Caco-2 (cell line): ENCODE results near the gene CAMK4. TPM values are rescaled to one million over a fixed set of nuclear protein-coding genes. Genes with fewer than 3 reads are reported as not detected.

Experiments
- BruUV-seq: library from RNA; stranded (reverse); fragments of 400-500 nt; replicated peaks from 2 replicates; lab custom pipeline; 2021; lab: Mats Ljungman, UMichigan
- CTCF ChIA-PET: fragments of 300-600 bp; sonication (Branson Sonifier 250); formaldehyde crosslinking; loops from one replicate; lab custom pipeline; 2022; ENCODE audit warnings: antibody characterized with exemption; lab: Charles Lee
- POLR2A ChIA-PET: fragments of 300-600 bp; sonication (Branson Sonifier 250); formaldehyde crosslinking; loops from one replicate; lab custom pipeline; 2022; ENCODE audit warnings: antibody characterized with exemption; lab: Charles Lee
- DNase-seq, 2 experiments: peaks; one replicate each; pipeline versions ENCODE4 v3.0.0 to v3.0.0-alpha.2; 2020 to 2022
- H3K27me3 ChIP-seq: replicated peaks from 2 replicates; pipeline ENCODE4 v1.6.0; 2011; ENCODE audit warnings: low read length; ENCODE audit not compliant: control insufficient read depth, insufficient read depth
- H3K36me3 ChIP-seq: 2 replicates; pipeline ENCODE4 v1.5.1; 2011; ENCODE audit warnings: low read length; ENCODE audit not compliant: control insufficient read depth, insufficient read depth
- H3K4me1 ChIP-seq: fragments of 250-450 bp; sonication (Bioruptor Pico); 2 replicates; pipeline ENCODE4 v1.5.1; 2020; ENCODE audit warnings: mild to moderate bottlenecking
- H3K4me3 ChIP-seq: 2 replicates; pipeline ENCODE4 v1.5.1; 2011; ENCODE audit warnings: low read depth, mild to moderate bottlenecking, control low read depth, low read length
- H3K9me3 ChIP-seq: fragments of 250-450 bp; sonication (Bioruptor Pico); 2 replicates; pipeline ENCODE4 v1.5.1; 2020; ENCODE audit warnings: mild to moderate bottlenecking, moderate library complexity
- H3K27ac Mint-ChIP-seq: one replicate; pipeline ENCODE4 v1.8.0; 2022; ENCODE audit warnings: mixed read lengths; ENCODE audit not compliant: unreplicated experiment
- H3K27me3 Mint-ChIP-seq: one replicate; pipeline ENCODE4 v1.8.0; 2022; ENCODE audit warnings: mixed read lengths; ENCODE audit not compliant: insufficient read depth, unreplicated experiment
- H3K36me3 Mint-ChIP-seq: one replicate; pipeline ENCODE4 v1.8.0; 2022; ENCODE audit warnings: mild to moderate bottlenecking, mixed read lengths; ENCODE audit not compliant: insufficient read depth, unreplicated experiment
- H3K4me1 Mint-ChIP-seq: one replicate; pipeline ENCODE4 v1.8.0; 2022; ENCODE audit warnings: low read depth, mixed read lengths; ENCODE audit not compliant: unreplicated experiment
- H3K4me3 Mint-ChIP-seq: one replicate; pipeline ENCODE4 v1.8.0; 2022; ENCODE audit warnings: mild to moderate bottlenecking, moderate library complexity, mixed read lengths; ENCODE audit not compliant: unreplicated experiment
- H3K9me3 Mint-ChIP-seq: one replicate; pipeline ENCODE4 v1.8.0; 2022; ENCODE audit warnings: mixed read lengths; ENCODE audit not compliant: unreplicated experiment
- CTCF ChIP-seq, 2 experiments: fragments of 200-600 bp in 1 of 2; IDR thresholded peaks; 1 replicate in 1 of 2; 2 replicates in 1 of 2; pipeline versions ENCODE4 v1.5.1 to v1.8.0; 2011 to 2022; ENCODE audit warnings: antibody characterized with exemption in 1 of 2, control low read depth in 1 of 2, inconsistent platforms in 1 of 2, low read depth in 1 of 2, low read length in 1 of 2, mild to moderate bottlenecking in 1 of 2, moderate library complexity in 1 of 2; ENCODE audit not compliant: insufficient read depth in 1 of 2, severe bottlenecking in 1 of 2, unreplicated experiment in 1 of 2
- intact Hi-C: fragments of 100-400 bp; cut with micrococcal nuclease; formaldehyde crosslinking; loops from one replicate; pipeline ENCODE4 v1.10.0; 2022; ENCODE audit not compliant: unreplicated experiment
- total RNA-seq: library from RNA; stranded (reverse); gene quantifications from 2 replicates; pipeline ENCODE4 v1.2.3, GENCODE V29; 2022

CAMK4 gene
- total RNA-seq, 1 experiment from 2014 or later = not detected

GRCh38 chr5:111280282-111280951 is 56.2 kb downstream of the CAMK4 start:
- intact Hi-C loops = no loop called here
- no TSS peak for BruUV-seq
- H3K9me3 ChIP-seq = no peaks in the 10 kb centered on the region
- H3K4me3 Mint-ChIP-seq = no peak overlapping the region
- no peaks in the 10 kb centered on the region for H3K27me3 ChIP-seq
- H3K36me3 Mint-ChIP-seq = no peaks in the 10 kb centered on the region
- H3K27me3 Mint-ChIP-seq = peaks cover 3% of the 10 kb centered on the region
- DNase-seq = no peak
- no peak overlapping the region for H3K27ac Mint-ChIP-seq
- TF ChIP-seq CTCF (IDR thresholded peaks at IDR 0.05; ENCODE audit: insufficient read depth in 1 of 2, low read depth in 1 of 2, low read length in 1 of 2, severe bottlenecking in 1 of 2, unreplicated experiment in 1 of 2) = no peak
- no peaks in the 10 kb centered on the region for H3K36me3 ChIP-seq
- POLR2A ChIA-PET = no interaction called here
- H3K4me1 ChIP-seq = no peaks in the 10 kb centered on the region
- H3K4me1 Mint-ChIP-seq = no peaks in the 10 kb centered on the region
- CTCF ChIA-PET = no interaction called here
- no peak overlapping the region for H3K4me3 ChIP-seq
- H3K9me3 Mint-ChIP-seq = no peaks in the 10 kb centered on the region

GRCh38 chr5:111282798-111283197 is 58.6 kb downstream of the CAMK4 start:
- no peaks in the 10 kb centered on the region for H3K9me3 Mint-ChIP-seq
- Histone ChIP-seq H3K4me1 (no peaks in the 10 kb centered on the region), H3K9me3 (no peaks in the 10 kb centered on the region), H3K36me3 (no peaks in the 10 kb centered on the region), H3K4me3 (no peak overlapping the region), H3K27me3 (no peaks in the 10 kb centered on the region)
- H3K4me3 Mint-ChIP-seq = no peak overlapping the region
- H3K36me3 Mint-ChIP-seq = no peaks in the 10 kb centered on the region
- no peaks in the 10 kb centered on the region for H3K4me1 Mint-ChIP-seq
- H3K27me3 Mint-ChIP-seq = peaks cover 4% of the 10 kb centered on the region
- no peak overlapping the region for H3K27ac Mint-ChIP-seq
- no TSS peak for BruUV-seq
- intact Hi-C loops = no loop called here
- no peak for TF ChIP-seq CTCF (IDR thresholded peaks at IDR 0.05; ENCODE audit: insufficient read depth in 1 of 2, low read depth in 1 of 2, low read length in 1 of 2, severe bottlenecking in 1 of 2, unreplicated experiment in 1 of 2)
- POLR2A ChIA-PET = no interaction called here
- CTCF ChIA-PET = no interaction called here
- DNase-seq = no peak

- H3K27me3 Mint-ChIP-seq = peaks cover 4% of the 10 kb centered on the region
- no peak for TF ChIP-seq CTCF (IDR thresholded peaks at IDR 0.05; ENCODE audit: insufficient read depth in 1 of 2, low read depth in 1 of 2, low read length in 1 of 2, severe bottlenecking in 1 of 2, unreplicated experiment in 1 of 2)
- BruUV-seq = no TSS peak
- POLR2A ChIA-PET = no interaction called here
- no peaks in the 10 kb centered on the region for H3K36me3 ChIP-seq
- H3K36me3 Mint-ChIP-seq = no peaks in the 10 kb centered on the region
- H3K4me3 Mint-ChIP-seq = no peak overlapping the region
- H3K4me3 ChIP-seq = no peak overlapping the region
- intact Hi-C loops = no loop called here
- no peaks in the 10 kb centered on the region for H3K4me1 ChIP-seq
- H3K4me1 Mint-ChIP-seq = no peaks in the 10 kb centered on the region
- no peaks in the 10 kb centered on the region for H3K27me3 ChIP-seq
- no peaks in the 10 kb centered on the region for H3K9me3 Mint-ChIP-seq
- H3K9me3 ChIP-seq = no peaks in the 10 kb centered on the region
- DNase-seq = no peak
- CTCF ChIA-PET = no interaction called here
- H3K27ac Mint-ChIP-seq = no peak overlapping the region
These were observed 60.6 kb downstream of the CAMK4 start for GRCh38 chr5:111284825-111285224.
